ENCODE results near the gene SLIRP.

DNA sequence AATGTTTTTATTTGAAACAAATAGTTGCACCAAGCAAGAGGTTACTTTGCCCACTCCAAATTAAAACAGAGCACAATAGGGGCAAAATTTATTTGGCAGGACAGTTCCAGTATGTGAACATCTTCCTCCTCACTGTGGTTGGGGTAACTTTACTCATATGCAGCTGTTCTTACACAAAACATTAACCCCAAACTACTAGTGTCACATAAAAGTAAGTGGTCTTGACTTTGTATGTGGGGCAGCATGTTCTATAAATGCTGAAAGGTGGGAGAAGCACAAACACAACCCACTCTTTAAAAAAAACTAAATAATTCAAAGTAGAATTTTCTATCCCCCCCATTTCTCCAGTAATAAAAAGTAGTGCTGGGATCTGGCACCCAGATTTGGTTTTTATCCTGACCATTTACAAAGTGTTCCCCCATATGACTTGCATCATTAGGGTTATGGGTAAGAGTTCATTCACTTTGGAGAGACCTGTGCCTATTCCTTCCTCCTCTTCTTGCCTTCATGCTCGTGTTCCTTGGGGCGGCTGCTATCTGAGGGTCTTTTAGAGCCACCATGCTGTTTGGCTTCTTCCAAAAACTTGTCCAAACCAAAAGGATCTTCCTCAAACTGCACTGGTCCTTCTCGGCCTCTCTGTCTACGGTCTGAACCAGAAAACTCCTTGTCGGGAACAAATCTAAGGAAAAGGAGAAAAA, 9.9 kb downstream of the SLIRP start:
- TF ChIP-seq, protein P1, sequence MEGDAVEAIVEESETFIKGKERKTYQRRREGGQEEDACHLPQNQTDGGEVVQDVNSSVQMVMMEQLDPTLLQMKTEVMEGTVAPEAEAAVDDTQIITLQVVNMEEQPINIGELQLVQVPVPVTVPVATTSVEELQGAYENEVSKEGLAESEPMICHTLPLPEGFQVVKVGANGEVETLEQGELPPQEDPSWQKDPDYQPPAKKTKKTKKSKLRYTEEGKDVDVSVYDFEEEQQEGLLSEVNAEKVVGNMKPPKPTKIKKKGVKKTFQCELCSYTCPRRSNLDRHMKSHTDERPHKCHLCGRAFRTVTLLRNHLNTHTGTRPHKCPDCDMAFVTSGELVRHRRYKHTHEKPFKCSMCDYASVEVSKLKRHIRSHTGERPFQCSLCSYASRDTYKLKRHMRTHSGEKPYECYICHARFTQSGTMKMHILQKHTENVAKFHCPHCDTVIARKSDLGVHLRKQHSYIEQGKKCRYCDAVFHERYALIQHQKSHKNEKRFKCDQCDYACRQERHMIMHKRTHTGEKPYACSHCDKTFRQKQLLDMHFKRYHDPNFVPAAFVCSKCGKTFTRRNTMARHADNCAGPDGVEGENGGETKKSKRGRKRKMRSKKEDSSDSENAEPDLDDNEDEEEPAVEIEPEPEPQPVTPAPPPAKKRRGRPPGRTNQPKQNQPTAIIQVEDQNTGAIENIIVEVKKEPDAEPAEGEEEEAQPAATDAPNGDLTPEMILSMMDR (conservative IDR thresholded peaks at IDR 0.05; ENCODE audit: low read depth, low read length): no peak
- no peak for TF ChIP-seq EZH2 (IDR thresholded peaks at IDR 0.05; ENCODE audit: borderline replicate concordance, low read depth, low read length, poor library complexity, severe bottlenecking)

Data from A673 (cell line).